ENCODE data around the gene NAGLU. TPM values are rescaled to one million over a fixed set of nuclear protein-coding genes. Genes with fewer than 3 reads are reported as not detected.

NAGLU gene
- polyA plus RNA-seq, 1 donor (not counting 4 experiments of a cell fraction or from before 2014, with no cell fraction given): 6.9 TPM

DNA sequence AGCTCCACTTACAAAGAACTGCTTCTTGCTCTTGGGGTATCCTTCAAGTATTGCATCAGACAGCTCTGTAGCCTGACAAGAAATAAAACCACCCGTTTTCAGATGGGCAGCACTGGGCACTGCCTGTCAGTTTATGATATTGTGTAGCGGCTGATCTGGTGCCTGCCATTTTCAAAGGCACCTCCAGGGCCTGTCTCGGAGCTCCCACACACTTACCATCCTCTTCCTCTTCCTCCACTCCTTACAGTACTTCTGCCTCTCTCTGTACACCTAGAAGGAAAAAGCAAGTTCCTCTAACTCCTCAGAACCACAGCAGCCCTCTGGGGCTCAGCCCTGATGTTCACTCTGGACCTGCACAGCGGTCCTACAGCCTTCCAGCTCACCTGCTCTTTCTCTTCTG lies 37.1 kb downstream of the NAGLU start:
- no peaks in the 10 kb centered on the region for H3K27me3 ChIP-seq (ENCODE audit: control insufficient read depth, extremely low read depth, insufficient read depth, low read length)
- H3K4me1 ChIP-seq (ENCODE audit: control insufficient read depth, extremely low read depth, insufficient read depth, low read length): peaks cover 12% of the 10 kb centered on the region
- no peaks in the 10 kb centered on the region for H3K9me1 ChIP-seq (ENCODE audit: control insufficient read depth, extremely low read depth, insufficient read depth, low read length)
- H2AFZ ChIP-seq (ENCODE audit: control insufficient read depth, low read length): no peak overlapping the region
- dilution Hi-C loops (cut with MboI; ENCODE audit: extremely low pct_ligation_motif_present, low sequenced_read_pairs): no loop called here
- H3K9me3 ChIP-seq (ENCODE audit: control insufficient read depth, low read depth, low read length): no peaks in the 10 kb centered on the region
- H3K4me2 ChIP-seq (ENCODE audit: control insufficient read depth, extremely low read depth, insufficient read depth, low read depth, low read length): no peak overlapping the region
- H3K4me3 ChIP-seq (ENCODE audit: control insufficient read depth in 2 of 3, extremely low read depth in 1 of 3, insufficient read depth in 2 of 3, low read depth in 1 of 3, low read length in 3 of 3): no peak overlapping the region
- H4K20me1 ChIP-seq (ENCODE audit: control insufficient read depth, extremely low read depth, insufficient read depth, low read length): no peaks in the 10 kb centered on the region
- H3K79me2 ChIP-seq (ENCODE audit: control insufficient read depth, insufficient read depth, low read length): peaks cover 48% of the 10 kb centered on the region
- DNase-seq (ENCODE audit: low read depth, low spot score) (no peak), FAIRE-seq (no peak)
- no peak overlapping the region for H3K27ac ChIP-seq (ENCODE audit: control insufficient read depth, insufficient read depth, low read length)
- H3K36me3 ChIP-seq (ENCODE audit: control insufficient read depth in 2 of 2, extremely low read depth in 1 of 2, insufficient read depth in 2 of 2, low read length in 2 of 2): peaks cover 39 to 47% of the 10 kb centered on the region in 2 experiments
- no peak overlapping the region for H3K9ac ChIP-seq (ENCODE audit: control insufficient read depth, extremely low read depth, insufficient read depth, low read length)
- no peak for TF ChIP-seq EZH2 (IDR thresholded peaks at IDR 0.05; ENCODE audit: low read length)
- TF ChIP-seq, protein P1, sequence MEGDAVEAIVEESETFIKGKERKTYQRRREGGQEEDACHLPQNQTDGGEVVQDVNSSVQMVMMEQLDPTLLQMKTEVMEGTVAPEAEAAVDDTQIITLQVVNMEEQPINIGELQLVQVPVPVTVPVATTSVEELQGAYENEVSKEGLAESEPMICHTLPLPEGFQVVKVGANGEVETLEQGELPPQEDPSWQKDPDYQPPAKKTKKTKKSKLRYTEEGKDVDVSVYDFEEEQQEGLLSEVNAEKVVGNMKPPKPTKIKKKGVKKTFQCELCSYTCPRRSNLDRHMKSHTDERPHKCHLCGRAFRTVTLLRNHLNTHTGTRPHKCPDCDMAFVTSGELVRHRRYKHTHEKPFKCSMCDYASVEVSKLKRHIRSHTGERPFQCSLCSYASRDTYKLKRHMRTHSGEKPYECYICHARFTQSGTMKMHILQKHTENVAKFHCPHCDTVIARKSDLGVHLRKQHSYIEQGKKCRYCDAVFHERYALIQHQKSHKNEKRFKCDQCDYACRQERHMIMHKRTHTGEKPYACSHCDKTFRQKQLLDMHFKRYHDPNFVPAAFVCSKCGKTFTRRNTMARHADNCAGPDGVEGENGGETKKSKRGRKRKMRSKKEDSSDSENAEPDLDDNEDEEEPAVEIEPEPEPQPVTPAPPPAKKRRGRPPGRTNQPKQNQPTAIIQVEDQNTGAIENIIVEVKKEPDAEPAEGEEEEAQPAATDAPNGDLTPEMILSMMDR (optimal IDR thresholded peaks at IDR 0.05 in 1 of 3, IDR thresholded peaks at IDR 0.05 in 1 of 3, conservative IDR thresholded peaks at IDR 0.05 in 1 of 3; ENCODE audit: extremely low read depth in 1 of 3, insufficient read depth in 2 of 3, low read length in 3 of 3): no peak

DNA sequence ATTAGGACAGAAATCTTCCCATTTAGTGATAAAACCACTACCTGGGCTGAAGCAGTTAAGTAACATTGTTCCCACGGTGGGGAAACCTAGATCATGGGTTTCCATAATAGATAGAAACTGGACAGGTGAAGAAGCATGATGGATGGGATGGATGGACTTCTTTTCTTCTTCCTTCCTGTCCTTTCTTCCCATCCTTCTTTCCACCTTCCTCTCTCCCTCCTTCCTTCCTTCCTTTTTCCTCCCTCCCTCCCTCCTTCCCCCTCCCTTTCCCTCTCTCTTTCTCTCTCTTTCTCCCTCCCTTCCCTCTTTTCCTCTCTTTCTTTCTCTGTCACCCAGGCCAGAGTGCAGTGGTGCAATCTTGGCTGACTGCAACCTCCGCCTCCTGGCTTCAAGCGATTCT lies 38.4 kb downstream of the NAGLU start:
- TF ChIP-seq, protein P1 (optimal IDR thresholded peaks at IDR 0.05 in 1 of 3, IDR thresholded peaks at IDR 0.05 in 1 of 3, conservative IDR thresholded peaks at IDR 0.05 in 1 of 3; ENCODE audit: extremely low read depth in 1 of 3, insufficient read depth in 2 of 3, low read length in 3 of 3): no peak
- Histone ChIP-seq H3K36me3 (ENCODE audit: control insufficient read depth in 2 of 2, extremely low read depth in 1 of 2, insufficient read depth in 2 of 2, low read length in 2 of 2) (peaks cover 31 to 34% of the 10 kb centered on the region in 2 experiments), H3K79me2 (ENCODE audit: control insufficient read depth, insufficient read depth, low read length) (peaks cover 40% of the 10 kb centered on the region), H3K4me3 (ENCODE audit: control insufficient read depth in 2 of 3, extremely low read depth in 1 of 3, insufficient read depth in 2 of 3, low read depth in 1 of 3, low read length in 3 of 3) (no peak overlapping the region), H3K9ac (ENCODE audit: control insufficient read depth, extremely low read depth, insufficient read depth, low read length) (no peak overlapping the region), H2AFZ (ENCODE audit: control insufficient read depth, low read length) (no peak overlapping the region), H4K20me1 (ENCODE audit: control insufficient read depth, extremely low read depth, insufficient read depth, low read length) (no peaks in the 10 kb centered on the region), H3K4me2 (ENCODE audit: control insufficient read depth, extremely low read depth, insufficient read depth, low read depth, low read length) (no peak overlapping the region), H3K27me3 (ENCODE audit: control insufficient read depth, extremely low read depth, insufficient read depth, low read length) (no peaks in the 10 kb centered on the region), H3K4me1 (ENCODE audit: control insufficient read depth, extremely low read depth, insufficient read depth, low read length) (peaks cover 18% of the 10 kb centered on the region), H3K9me1 (ENCODE audit: control insufficient read depth, extremely low read depth, insufficient read depth, low read length) (no peaks in the 10 kb centered on the region), H3K27ac (ENCODE audit: control insufficient read depth, insufficient read depth, low read length) (no peak overlapping the region), H3K9me3 (ENCODE audit: control insufficient read depth, low read depth, low read length) (no peaks in the 10 kb centered on the region)
- DNase-seq (ENCODE audit: low read depth, low spot score) (no peak), FAIRE-seq (no peak)
- dilution Hi-C loops (cut with MboI; ENCODE audit: extremely low pct_ligation_motif_present, low sequenced_read_pairs): no loop called here

All from keratinocyte (primary cell).